ENCODE results near the gene APH1A.

GRCh38 chr1:150237746-150238145, 31.1 kb downstream of the APH1A start:
- TF ChIP-seq EZH2phosphoT487 (IDR thresholded peaks at IDR 0.05) (no peak), CTCF (IDR thresholded peaks at IDR 0.05) (no peak), EZH2 (IDR thresholded peaks at IDR 0.05) (no peak)
